Keratinocyte (primary cell): ENCODE data around the gene ABCD1. TPM values are rescaled to one million over a fixed set of nuclear protein-coding genes. Genes with fewer than 3 reads are reported as not detected.
"Not testable (repeated sequence)": the region's sequence is repeated elsewhere in the genome, so short reads cannot be mapped to it uniquely, and the experiment has no call there.

ENCODE experiments used
- DNase-seq: peaks from one replicate; pipeline ENCODE4 v3.0.0-alpha.2; 2011; ENCODE audit warnings: low read depth, missing footprints, low spot score
- FAIRE-seq: peaks from 2 replicates; lab custom pipeline; 2011; peaks lifted over from hg19 to GRCh38; lab: Jason Lieb, UNC
- H2AFZ ChIP-seq: 2 replicates; pipeline ENCODE4 v1.6.0; 2012; ENCODE audit warnings: low read length, control low read depth, inconsistent platforms; ENCODE audit not compliant: control insufficient read depth
- H3K27ac ChIP-seq: 2 replicates; pipeline ENCODE4 v1.5.1; 2011; ENCODE audit warnings: low read length; ENCODE audit not compliant: control insufficient read depth, insufficient read depth
- H3K27me3 ChIP-seq: 3 replicates; pipeline ENCODE4 v1.6.0; 2011; ENCODE audit warnings: low read length; ENCODE audit not compliant: control insufficient read depth, insufficient read depth; ENCODE audit errors: extremely low read depth
- H3K36me3 ChIP-seq, 2 experiments: 2 replicates in 1 of 2; 3 replicates in 1 of 2; pipeline ENCODE4 v1.5.1; 2011; ENCODE audit warnings: low read length in 2 of 2, mild to moderate bottlenecking in 1 of 2; ENCODE audit not compliant: control insufficient read depth in 2 of 2, insufficient read depth in 2 of 2; ENCODE audit errors: extremely low read depth in 1 of 2
- H3K4me1 ChIP-seq: 3 replicates; pipeline ENCODE4 v1.5.1; 2011; ENCODE audit warnings: low read length; ENCODE audit not compliant: control insufficient read depth, insufficient read depth; ENCODE audit errors: extremely low read depth
- H3K4me2 ChIP-seq: 3 replicates; pipeline ENCODE4 v1.6.0; 2011; ENCODE audit warnings: low read depth, low read length; ENCODE audit not compliant: control insufficient read depth, insufficient read depth; ENCODE audit errors: extremely low read depth
- H3K4me3 ChIP-seq, 3 experiments: fragments of 200-600 bp in 1 of 3; sonication (generic) in 1 of 3; 2 replicates in 2 of 3; 3 replicates in 1 of 3; pipeline ENCODE4 v1.5.1; 2011 to 2016; ENCODE audit warnings: low read length in 3 of 3, mild to moderate bottlenecking in 3 of 3, control low read depth in 2 of 3, inconsistent platforms in 1 of 3, low read depth in 1 of 3, mixed read lengths in 1 of 3, mixed run types in 1 of 3, moderate library complexity in 1 of 3; ENCODE audit not compliant: control insufficient read depth in 2 of 3, insufficient read depth in 2 of 3; ENCODE audit errors: extremely low read depth in 1 of 3
- H3K79me2 ChIP-seq: 2 replicates; pipeline ENCODE4 v1.6.0; 2012; ENCODE audit warnings: low read length; ENCODE audit not compliant: control insufficient read depth, insufficient read depth
- H3K9ac ChIP-seq: 3 replicates; pipeline ENCODE4 v1.6.0; 2011; ENCODE audit warnings: low read length; ENCODE audit not compliant: control insufficient read depth, insufficient read depth; ENCODE audit errors: extremely low read depth
- H3K9me1 ChIP-seq: 3 replicates; pipeline ENCODE4 v1.6.0; 2011; ENCODE audit warnings: low read length; ENCODE audit not compliant: control insufficient read depth, insufficient read depth; ENCODE audit errors: extremely low read depth
- H3K9me3 ChIP-seq: 2 replicates; pipeline ENCODE4 v1.5.1; 2012; ENCODE audit warnings: low read depth, low read length; ENCODE audit not compliant: control insufficient read depth
- H4K20me1 ChIP-seq: 3 replicates; pipeline ENCODE4 v1.6.0; 2011; ENCODE audit warnings: low read length; ENCODE audit not compliant: control insufficient read depth, insufficient read depth; ENCODE audit errors: extremely low read depth
- CTCF ChIP-seq, 3 experiments: IDR thresholded peaks in 1 of 3; conservative IDR thresholded peaks in 1 of 3; optimal IDR thresholded peaks in 1 of 3; 2 replicates in 2 of 3; 3 replicates in 1 of 3; pipeline versions ENCODE3 to v1.5.1; 2011; ENCODE audit warnings: low read length in 3 of 3, mild to moderate bottlenecking in 3 of 3, moderate library complexity in 2 of 3, control low read depth in 1 of 3, inconsistent platforms in 1 of 3; ENCODE audit not compliant: insufficient read depth in 2 of 3; ENCODE audit errors: extremely low read depth in 1 of 3
- dilution Hi-C: fragments of 300-500 bp; cut with MboI; formaldehyde crosslinking; loops from one replicate; pipeline ENCODE4 v1.7.0; 2020; ENCODE audit warnings: low sequenced_read_pairs; ENCODE audit not compliant: extremely low pct_ligation_motif_present
- polyA plus RNA-seq, 5 experiments: library from polyadenylated mRNA; depleted of rRNA in 3 of 5; stranded (reverse) in 3 of 5; stranded (forward) in 1 of 5; unstranded in 1 of 5; fragments of >200 nt; gene quantifications; 1 replicate in 1 of 5; 2 replicates in 3 of 5; 3 replicates in 1 of 5; pipeline versions ENCODE4 v1.2.1 to v1.2.3, GENCODE V29; 2011 to 2012; ENCODE audit warnings: missing spikeins in 2 of 5, low read depth in 1 of 5, low replicate concordance in 1 of 5

Gene ABCD1
- polyA plus RNA-seq, 1 donor (not counting 4 experiments of a cell fraction or from before 2014, with no cell fraction given): 0.81 TPM

- H3K4me2 ChIP-seq, H4K20me1 ChIP-seq, DNase-seq, FAIRE-seq, H3K27ac ChIP-seq, H3K9me3 ChIP-seq, H3K4me1 ChIP-seq, H3K79me2 ChIP-seq, H2AFZ ChIP-seq, H3K36me3 ChIP-seq, H3K4me3 ChIP-seq, H3K27me3 ChIP-seq, H3K9ac ChIP-seq, H3K9me1 ChIP-seq, dilution Hi-C loops: not testable (repeated sequence)
These were observed 18.3 kb downstream of the ABCD1 start for GRCh38 chrX:153742796-153743467.

- H4K20me1 ChIP-seq, H3K36me3 ChIP-seq, H3K27ac ChIP-seq, H3K9ac ChIP-seq, DNase-seq, H3K4me1 ChIP-seq, dilution Hi-C loops, H3K9me1 ChIP-seq, H3K27me3 ChIP-seq, H2AFZ ChIP-seq, H3K9me3 ChIP-seq, FAIRE-seq, H3K79me2 ChIP-seq: not testable (repeated sequence)
- peak overlapping the region in 1 of 3 experiments; percentile 20 for H3K4me3 ChIP-seq
- peak in 1 of 3 experiments; percentile 8 for TF ChIP-seq CTCF (optimal IDR thresholded peaks at IDR 0.05 in 1 of 3, IDR thresholded peaks at IDR 0.05 in 1 of 3, conservative IDR thresholded peaks at IDR 0.05 in 1 of 3; ENCODE audit: extremely low read depth in 1 of 3, insufficient read depth in 2 of 3, low read length in 3 of 3)
- peak overlapping the region; percentile 48 for H3K4me2 ChIP-seq
These were observed 19.0 kb downstream of the ABCD1 start for GRCh38 chrX:153743468-153744209.
